Measurements from ENCODE around the gene PRKCQ.

DNA sequence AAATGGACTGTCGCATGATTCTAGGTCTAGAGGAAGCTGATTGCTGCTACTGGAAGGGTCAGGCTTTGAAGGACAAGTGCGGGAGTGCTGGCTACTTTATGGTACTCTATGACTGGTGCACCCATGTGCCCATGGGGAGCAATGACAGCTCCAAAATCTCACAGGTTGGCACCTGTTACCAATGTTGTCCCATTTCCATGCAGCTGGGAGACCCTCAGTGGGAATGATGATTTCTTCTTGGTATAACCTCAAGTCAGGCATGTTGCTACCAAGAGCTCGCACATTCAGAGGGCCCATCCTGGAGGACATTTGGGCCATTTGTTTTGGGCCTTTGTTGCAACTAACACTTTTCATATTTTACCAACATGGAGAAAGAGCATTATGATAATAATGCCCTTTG, 174.4 kb downstream of the PRKCQ start:
- TF ChIP-seq, protein P1, sequence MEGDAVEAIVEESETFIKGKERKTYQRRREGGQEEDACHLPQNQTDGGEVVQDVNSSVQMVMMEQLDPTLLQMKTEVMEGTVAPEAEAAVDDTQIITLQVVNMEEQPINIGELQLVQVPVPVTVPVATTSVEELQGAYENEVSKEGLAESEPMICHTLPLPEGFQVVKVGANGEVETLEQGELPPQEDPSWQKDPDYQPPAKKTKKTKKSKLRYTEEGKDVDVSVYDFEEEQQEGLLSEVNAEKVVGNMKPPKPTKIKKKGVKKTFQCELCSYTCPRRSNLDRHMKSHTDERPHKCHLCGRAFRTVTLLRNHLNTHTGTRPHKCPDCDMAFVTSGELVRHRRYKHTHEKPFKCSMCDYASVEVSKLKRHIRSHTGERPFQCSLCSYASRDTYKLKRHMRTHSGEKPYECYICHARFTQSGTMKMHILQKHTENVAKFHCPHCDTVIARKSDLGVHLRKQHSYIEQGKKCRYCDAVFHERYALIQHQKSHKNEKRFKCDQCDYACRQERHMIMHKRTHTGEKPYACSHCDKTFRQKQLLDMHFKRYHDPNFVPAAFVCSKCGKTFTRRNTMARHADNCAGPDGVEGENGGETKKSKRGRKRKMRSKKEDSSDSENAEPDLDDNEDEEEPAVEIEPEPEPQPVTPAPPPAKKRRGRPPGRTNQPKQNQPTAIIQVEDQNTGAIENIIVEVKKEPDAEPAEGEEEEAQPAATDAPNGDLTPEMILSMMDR (IDR thresholded peaks at IDR 0.05), result no peak
- TF ChIP-seq POLR2A (IDR thresholded peaks at IDR 0.05), result no peak

Measured in tibial nerve (tissue), 3 donors.